ENCODE measurements around the gene ADAMTS2. TPM values are rescaled to one million over a fixed set of nuclear protein-coding genes. Genes with fewer than 3 reads are reported as not detected.
A peak's percentile ranks its signal among the peaks of the same experiment; 100 is the strongest.

The ADAMTS2 gene
- total RNA-seq, 1 donor from 2014 or later: 11.9 TPM

DNA sequence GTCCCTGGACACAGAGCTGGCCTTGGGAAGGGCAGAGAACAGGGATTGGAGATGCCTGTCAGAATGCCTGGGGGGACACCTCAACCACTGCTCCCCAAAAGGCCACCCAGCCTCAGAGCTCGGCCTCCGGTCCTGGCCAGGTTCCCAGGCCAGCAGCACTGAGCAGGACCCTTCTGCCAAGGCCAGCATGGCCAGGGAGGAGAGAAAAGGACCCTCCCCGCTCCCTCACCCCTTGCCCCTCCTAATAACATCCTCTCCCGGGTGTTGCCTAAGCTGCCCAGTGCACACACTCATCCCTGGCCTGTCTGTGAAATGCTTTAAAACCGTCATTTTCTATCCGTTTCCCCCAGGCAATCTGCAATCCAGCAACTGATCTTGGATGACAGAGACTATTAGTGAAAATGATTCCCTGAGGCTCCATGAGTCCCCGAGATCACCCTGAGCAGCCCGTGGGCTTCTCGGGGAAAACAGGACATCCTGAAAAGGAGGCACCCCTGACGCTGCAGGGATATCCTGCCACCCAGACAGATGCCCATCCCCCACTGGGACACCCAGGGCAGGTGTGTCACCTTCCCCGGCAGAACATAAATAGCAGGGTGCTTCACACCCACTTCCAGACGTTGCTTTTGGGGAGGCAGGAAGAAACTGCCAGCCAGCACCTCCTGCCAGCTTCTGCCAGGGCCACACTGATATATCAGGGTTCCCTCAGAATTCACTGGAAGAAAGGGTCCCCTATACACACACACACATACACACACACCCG is 75.3 kb downstream of the ADAMTS2 start:
- ATAC-seq: no peak
- peak; percentile 24 for DNase-seq (ENCODE audit: low spot score)

DNA sequence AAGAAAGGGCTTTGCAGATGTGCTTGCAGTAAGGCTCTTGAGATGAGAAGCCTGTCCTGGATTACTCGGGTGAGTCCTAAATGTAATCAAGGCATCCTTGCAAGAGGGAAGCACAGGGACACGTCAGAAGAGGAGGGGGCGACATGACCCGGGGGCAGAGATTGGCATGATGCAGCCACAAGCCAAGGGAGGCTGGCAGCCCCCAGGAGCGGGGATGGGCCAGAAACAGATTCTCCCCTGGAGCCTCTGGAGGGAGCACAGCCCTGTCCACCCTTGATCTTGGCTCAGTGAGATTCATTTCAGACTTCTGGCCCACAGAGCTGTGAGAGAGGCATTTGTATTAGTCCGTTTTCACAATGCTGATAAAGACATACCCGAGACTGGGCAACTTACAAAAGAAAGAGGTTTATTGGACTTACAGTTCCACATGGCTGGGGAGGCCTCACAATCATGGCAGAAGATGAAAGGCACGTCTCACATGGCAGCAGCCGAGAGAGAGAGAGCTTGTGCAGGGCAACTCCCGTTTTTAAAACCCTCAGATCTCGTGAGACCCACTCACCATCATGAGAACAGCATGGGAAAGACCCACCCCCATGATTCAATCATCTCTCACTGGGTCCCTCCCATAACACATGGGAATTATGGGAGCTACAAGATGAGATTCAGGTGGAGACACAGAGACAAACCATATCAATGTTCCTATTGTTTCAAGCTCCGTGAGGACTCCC is 76.1 kb downstream of the ADAMTS2 start:
- DNase-seq (ENCODE audit: low spot score) (peak; percentile 22), ATAC-seq (no peak)

DNA sequence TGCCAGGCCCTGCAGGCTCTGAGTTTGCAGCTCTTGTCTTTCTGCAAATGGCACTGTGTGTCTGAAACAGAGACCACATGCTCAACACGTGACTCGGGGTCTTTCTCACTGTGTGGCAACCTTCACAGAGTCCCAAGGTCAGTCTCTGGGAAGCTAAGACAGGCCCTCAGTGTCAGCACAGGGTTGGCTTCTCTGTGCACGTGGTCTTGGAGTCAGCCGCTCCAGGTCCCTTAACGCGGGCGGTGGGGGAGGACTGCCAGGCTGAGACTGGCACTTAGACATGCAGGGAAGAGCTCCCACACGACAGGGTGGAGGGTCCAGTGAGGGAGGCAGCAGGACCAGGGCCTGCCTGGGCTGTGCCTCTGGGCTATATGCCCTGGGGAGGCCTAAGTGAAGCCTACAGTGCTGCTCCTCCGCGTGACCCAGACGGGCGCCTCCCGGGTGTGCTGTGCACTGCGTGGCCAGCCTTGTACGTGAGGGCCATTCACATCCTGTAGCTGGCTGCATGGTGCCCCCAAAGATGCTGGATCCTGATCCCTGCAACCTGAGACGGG is 76.8 kb downstream of the ADAMTS2 start:
- ATAC-seq (no peak), DNase-seq (ENCODE audit: low spot score) (peak; percentile 29)

DNA sequence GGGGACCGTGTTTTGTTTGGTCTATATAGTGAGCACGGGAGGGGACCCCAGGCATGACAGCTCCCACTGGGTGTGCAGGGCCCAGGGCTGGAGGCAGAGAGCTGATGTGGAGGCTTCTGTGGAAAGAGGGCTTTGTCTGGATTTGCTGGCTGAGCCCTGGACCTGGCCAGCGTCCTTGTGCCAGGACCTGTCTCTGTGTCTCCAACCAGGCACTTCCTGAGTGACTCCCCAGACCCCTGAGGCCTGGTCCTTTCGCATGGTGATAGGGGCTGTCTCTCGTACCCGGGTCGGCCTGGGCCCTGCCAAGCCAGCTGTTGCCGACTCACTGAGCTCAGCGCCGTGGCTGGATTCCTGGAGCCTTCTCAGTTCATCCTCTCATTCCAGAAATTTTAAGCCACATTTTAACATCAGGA is 77.6 kb downstream of the ADAMTS2 start:
- DNase-seq (ENCODE audit: low spot score): peak; percentile 41
- ATAC-seq: no peak

DNA sequence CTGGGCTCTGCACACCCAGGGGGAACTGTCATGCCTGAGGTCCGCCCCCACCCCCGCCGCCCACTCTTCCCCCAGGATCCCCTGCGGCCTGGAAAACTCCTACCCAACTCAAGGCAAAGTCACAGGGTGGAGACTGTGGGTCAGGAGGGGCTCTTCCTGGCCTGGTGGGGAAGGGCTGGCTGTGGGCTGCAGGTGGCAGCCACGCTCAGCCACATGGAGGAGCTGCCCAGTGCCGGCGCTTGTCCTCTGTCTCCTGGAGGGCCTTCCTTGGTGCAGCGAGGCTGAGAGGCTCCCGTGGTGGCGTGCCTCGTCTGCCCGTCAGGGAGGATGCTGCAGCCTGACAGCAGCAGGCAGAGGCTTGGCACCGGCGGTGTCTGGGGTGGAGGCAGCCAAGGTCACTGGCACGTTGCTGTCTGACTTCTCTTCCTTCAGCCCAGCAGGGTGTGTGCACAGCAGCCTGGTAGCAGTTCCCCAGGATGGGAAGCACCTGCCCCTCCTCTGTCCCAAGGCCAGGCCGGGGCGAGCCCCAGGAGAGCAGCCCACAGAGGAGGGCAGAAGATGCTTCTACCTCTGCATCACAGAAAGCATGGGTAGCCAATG is 78.1 kb downstream of the ADAMTS2 start:
- DNase-seq (ENCODE audit: low spot score): peak; percentile 38
- no peak for ATAC-seq

DNA sequence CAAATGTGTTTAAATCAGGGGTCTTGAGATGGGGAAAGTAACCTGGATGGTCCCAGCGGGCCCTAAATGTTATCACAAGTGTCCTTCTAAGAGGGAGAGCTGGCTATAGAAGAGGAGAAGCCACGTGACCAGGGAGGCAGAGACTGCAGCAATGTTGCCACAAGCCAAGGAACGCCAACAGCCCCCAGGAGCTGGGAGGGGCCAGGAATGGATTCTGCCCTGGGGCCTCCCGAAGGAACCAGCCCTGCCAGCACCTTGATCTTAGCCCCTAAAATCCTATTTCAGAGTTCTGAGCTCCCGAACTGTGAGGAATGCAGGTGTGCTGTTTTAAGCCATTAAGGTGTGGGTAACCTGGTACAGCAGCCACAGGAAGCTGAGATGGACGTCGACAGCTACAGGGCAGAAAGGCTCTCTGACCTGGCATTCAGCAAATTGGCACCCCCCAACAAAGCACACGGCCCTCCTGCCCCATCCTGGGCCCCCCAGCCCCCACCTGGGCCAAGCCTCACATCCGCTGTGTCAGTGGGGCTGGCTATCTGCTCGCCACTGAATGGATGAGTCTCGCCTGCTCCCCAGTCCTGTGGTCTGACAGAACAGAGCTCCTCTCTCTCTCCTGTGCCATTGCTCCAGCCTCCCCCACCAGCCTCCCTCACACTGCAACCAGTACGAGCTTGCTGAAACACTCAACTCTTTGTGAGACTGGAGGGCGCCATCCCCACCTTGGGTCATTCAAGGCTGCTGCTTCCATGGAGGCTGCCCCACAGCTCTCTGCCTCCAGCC is 78.8 kb downstream of the ADAMTS2 start:
- peak; percentile 30 for DNase-seq (ENCODE audit: low spot score)

DNA sequence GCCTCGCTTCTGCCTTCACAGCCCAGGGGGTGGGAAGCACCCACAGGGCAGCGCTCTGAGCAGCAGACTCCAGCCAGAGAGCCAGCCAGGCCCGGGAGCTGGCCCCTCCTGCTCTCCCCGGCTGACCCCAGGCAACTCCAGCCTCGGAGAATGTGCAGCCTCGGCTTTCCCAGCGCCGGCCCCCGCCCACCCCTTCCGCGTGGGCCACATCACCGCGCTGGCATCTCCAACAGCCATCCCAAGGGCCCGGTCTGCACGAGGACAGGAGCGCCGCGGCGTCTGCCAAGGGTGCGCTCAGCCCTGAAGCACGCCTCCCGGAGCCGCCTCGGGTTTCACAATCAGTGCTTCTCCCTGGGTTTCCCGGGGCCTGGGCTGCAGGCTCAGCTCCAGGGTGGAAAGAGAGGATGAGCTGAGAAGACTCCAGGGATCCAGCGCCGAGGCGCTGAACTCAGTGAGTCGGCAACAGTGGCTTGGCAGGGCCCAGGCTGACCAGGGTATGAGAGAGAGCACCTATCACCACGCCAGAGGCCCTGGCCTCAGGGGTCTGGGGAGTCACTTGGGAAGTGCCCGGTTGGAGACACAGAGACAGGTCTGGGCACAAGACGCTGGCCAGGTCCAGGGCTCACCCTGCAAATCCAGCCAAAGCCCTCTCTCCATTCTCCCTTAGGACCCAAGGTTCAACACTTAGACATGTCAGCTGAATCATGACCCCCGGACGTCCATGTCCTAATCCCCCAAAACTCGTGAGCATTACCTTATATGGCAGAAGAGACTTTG is 79.6 kb downstream of the ADAMTS2 start:
- ATAC-seq (peak; percentile 66), DNase-seq (ENCODE audit: low spot score) (peak; percentile 64)

More for the DNA sequence above, 78.8 kb downstream of the ADAMTS2 start:
- no peak for ATAC-seq

DNA sequence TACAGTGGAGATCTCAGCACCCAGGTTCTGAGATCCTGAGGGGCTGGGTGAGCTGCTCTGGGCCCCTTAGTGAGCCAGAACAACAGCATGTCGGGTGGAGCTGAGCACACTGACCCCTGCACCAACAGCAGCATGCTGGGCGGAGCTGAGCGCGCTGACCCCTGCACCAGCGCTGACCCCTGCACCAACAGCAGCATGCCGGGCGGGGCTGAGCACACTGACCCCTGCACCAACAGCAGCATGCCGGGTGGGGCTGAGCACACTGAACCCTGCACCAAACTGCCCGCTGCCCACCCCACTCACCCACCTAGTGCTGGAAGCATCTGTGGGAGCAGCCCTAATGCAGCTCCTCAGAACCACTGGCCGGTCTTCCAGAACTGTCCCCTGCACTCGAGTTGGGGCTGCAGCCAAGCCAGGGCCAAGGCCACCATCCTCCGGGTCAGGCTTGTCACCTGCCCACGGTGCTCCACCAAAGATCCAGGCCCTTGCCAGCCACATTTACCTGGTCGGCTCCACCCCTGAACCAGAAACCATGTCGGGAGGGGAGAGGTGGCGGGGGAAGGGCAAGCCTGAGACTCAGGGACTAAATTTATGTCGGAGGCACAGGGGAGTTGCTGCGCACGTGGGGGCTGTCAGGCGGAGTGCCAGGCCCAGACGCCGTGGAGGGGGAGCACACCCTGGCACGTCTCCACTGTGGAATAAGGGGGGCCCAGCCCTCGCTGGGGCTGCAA is 80.3 kb downstream of the ADAMTS2 start:
- ATAC-seq (no peak), DNase-seq (ENCODE audit: low spot score) (peak; percentile 42)

DNA sequence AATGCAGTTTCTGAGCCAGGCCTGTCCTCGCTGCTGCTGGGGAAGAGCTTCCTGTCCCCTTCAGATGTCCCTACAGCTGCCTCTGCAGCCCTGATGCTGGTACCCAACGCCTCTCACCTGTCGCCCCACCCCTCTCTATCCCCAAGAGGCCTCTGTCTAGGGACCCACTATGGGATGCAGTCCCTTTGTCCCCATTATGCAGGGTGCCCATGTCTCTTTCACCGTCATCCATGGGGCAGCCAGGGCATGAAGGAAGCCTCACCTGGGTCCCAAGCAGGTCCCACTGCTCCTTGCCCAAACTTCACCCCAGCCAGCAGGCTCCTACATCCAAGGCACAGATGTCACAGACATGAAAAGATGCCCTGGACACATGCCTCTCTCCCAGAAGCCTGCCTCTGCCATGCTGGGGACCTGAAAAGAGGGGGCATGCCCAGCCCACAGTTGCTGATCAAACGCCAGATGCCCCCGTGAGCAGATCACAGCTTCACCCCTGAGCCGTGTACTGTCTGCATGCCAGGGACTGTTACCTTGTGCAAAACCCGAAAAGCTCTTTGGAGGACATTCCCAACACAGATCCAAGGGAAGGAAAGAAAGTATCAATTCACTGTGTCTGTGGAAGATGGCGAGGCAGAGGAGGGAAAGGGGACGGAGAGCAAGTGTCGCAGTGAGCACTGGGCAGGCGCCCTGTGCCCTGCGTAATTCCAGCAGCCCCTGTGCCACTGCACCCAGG is 81.0 kb downstream of the ADAMTS2 start:
- DNase-seq (ENCODE audit: low spot score): peak; percentile 24
- ATAC-seq: no peak

DNA sequence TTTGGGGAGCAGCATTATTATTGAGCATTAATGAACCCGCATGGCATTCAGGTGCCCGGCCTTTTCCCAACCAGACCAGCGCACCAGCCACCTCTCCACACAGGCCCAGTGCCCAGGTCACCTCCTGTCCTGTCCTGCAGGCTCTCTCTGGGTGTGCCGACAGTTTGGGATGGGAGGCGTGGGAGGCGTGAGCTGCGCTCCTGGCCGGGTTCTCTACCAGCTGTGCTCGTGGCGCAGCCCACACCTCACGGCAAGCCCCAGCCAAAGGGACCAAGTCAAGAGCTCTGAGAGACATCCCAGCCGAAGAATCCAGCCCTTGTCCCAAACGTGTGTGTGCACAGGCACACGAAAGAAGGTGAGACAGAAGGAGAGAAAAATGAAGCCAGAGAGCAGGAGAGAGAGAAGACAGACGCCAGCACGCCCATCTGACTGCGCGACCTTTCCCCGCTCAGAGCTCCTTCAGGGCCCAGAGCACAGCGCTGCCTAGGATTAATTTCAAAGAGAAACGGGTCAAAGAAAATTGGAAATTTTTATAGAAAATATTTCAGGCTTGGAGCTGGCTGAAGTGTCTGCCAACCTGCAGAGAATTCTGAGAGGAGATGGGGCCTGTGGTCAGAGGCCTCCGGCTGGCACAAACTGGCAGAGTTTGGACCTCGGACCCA is 81.7 kb downstream of the ADAMTS2 start:
- DNase-seq (ENCODE audit: low spot score): peak; percentile 36
- no peak for ATAC-seq

DNA sequence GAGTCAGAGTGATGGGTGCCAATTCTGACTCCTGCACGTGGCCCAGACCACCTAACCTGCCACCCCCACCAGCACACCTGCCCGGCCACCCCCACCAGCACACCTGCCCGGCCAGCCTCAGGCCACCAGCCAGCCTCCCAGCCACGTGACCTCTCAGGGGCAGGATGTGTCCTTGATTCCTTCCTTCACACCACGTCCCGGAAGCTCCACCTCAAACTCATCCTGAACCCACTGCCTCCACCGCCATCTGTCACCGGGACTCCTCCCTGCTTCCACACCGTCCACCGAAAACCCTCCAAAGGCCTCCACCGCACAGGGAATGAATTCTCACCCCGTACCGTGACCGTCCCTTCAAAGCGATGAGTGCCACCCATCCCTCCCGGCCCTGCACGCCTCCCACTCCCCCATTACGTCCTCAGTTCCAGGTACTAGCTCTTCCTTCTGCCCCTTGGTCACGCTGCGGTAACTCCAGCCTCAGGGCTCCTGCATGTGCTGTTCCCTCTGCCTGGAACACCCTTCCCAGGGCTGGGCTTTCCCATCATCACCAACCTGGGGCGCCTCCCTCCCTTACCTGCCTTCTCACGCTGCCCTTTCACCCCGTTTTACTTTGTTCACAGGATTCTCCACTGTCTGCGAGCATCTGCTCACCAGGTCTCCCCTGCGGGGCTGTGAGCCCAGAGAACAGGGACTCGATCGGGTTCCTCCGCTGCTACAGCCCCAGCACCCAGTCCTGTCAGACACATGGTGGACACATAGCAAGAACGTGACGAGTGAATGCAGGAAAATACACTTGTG is 82.9 kb downstream of the ADAMTS2 start:
- peak; percentile 26 for DNase-seq (ENCODE audit: low spot score)
- no peak for ATAC-seq

DNA sequence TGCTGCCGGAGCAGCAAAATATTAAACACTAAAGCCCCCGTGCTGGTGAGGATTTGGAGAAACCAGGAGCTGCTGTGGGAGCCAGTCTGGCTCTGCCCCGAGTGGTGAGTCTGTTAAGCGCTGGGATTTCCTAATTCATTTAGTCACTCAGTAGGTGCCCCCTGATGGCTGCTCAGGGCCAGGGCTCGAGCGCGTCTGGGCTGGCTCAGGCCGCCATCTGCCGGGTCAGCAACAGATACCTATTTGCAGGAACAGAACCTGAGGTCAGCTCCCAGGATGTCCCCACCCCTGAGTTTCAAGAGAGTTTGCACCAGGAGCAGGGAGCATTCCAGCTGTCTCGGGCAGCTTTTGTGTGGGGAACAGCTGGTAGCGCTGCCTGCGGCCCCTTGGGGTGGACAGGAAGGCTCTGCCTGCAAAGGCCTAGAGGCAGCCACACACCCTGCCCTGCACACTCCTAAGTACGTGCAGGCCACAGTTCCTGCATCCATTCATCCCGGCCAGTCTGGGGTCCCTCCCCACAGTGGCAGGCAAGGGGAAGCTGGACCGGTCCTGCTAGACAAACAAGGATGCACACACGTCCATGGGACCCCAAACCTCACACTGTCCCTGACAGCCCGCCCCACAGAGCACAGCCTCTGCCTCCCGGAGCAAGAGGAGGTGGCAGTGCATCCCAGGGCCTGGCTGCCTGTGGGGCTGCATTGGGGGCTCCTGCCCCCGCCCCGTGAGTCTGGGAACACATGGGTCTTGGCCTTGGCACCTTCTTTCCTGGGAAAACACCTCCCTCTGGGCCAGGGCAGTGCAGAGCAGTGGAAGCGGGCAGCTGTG is 83.7 kb downstream of the ADAMTS2 start:
- DNase-seq (ENCODE audit: low spot score): peak; percentile 37
- no peak for ATAC-seq

DNA sequence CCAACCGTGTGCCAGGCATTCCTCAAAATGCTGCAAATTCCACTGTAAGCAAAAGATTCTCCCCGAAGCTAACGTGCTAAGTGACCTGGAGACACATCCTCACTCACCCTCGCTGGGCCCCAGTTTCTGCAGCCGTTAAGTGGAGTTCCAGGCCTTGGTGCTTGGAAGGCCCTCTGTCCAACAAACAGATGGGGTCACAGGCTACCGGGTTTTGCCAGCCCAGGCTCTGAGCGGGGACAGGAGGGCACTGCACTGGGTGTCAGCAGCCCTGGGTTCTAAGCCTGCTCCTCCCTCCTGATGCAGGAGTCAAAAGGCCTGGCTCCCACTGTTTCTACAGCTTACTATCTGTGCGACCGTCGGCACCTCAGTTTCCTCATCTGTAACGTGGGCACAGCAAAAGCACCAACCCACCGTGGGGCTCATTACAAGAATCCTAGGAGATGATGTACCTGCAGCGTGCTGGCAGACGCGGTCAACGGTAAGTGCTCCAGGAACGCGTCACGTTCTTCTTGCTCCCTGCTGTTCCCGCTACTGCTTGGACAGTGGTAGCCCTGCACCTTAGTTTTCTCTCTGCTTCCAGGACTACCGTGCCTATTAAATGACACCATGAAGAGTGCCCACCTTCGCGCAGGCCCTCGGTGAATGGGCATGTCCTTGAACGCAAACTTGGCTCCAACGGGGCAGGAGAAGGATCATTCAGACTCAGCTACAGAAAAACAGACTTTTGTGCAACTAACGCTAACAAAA is 84.8 kb downstream of the ADAMTS2 start:
- ATAC-seq (no peak), DNase-seq (ENCODE audit: low spot score) (peak; percentile 24)

DNA sequence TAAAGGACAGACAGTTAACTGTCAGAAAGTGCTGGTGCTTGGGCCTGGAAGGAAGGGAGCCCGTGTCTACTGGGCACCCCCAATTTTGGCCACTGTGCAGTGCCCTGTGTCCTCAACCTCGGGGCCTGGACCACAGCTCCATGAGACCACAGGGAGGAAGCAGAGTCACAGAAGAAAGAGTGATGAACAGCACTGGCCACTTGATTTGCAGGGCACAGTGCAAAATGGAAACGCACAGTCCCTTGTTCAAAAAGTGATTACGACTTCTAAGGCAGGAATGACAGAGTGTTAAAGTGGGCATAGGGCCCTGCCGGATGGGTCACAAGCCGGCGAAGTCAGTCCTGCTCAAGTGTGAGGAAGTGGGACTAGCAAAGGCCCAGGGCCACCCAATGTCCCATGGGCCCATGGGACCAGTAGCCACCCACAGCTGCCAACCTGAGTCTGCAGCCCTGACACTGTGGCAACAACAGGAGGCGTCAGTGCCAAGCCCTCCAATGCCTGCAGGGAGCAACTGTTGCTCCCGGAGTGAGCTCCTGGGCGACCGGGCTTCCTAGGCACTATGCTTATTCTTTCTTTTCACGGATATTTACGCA is 85.4 kb downstream of the ADAMTS2 start:
- ATAC-seq (no peak), DNase-seq (ENCODE audit: low spot score) (peak; percentile 23)
